Stimulated activated CD4-positive, alpha-beta T cell treated with anti-CD3 and anti-CD28 coated beads, Interleukin-4, amount 100 ng/mL, for 48 hours (primary cell): ENCODE data around the gene TMA16.
A peak's percentile ranks its signal among the peaks of the same experiment; 100 is the strongest.
"Not testable (repeated sequence)": the region's sequence is repeated elsewhere in the genome, so short reads cannot be mapped to it uniquely, and the experiment has no call there.

ENCODE experiments used
- DNase-seq, 2 donors: peaks; one replicate each; pipeline ENCODE4 v3.0.0-alpha.2; 2020; ENCODE audit warnings: low read depth in 2 of 2

The TMA16 gene

DNA sequence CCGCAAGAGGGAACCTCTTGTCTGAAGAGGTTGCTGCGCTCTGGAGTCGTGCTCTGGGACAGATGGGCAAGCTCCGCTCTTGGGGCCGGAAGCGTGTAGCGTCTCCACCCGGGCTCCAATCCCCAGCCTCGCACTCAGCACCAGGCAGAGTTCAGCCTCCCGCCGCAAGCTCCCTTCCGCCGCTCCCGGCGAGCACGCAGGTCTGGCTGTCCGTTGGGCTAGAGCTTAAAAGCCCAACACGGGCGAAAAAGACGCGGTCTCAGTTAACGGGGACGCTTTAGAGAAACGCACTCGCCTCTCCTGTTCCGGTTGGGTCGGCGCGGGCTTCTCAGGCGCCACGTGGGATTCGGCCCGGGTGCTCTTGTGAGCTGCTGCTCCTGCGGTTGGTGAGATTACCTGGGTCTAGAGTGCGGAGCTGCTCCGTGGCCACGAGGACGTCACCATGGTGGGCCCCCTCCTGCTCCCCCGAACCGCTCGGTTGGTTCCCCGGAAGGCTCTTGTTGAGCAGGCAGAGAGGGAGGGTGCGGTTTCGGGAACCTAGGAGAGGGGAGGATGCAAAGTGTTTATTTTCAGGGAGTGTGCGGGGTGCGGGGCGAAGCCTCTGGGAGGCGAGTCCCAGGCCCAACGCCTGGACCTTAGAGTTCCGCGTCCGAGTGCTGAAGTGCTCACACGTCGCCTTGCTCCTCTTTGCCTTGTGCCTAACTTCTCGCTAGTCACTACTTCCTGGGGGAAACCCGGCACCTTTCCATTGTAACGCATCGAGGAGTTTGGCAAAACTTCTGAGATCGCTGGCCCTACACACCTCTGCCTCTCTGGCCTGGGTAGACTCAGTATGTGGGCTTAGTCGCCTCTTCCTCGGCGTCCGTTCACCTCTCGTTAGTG lies at the start of gene TMA16:
Gene TMA16, plus strand, starts transcription at position 331 of the 882 bp plus-strand sequence. Its CDS starts 112 bp downstream, at position 443.
- peak; percentile 77 to 86 for DNase-seq

DNA sequence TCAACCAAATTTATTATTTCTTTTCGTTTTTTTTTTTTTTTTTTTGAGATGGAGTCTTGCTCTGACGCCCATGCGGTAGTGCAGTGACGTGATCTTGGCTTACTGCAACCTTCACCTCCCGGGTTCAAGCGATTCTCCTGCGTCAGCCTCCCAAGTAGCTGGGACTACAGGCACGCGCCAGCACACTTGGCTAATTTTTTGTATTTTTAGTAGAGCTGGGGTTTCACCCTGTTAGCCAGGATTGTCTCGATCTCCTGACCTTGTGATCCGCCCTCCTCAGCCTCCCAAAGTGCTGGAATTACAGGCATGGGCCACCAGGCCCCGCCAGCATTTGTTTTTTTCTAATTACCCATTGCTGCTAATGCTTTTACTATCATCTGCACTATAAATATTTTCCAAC lies 47.5 kb upstream of the TMA16 start:
- not testable (repeated sequence) for DNase-seq

DNA sequence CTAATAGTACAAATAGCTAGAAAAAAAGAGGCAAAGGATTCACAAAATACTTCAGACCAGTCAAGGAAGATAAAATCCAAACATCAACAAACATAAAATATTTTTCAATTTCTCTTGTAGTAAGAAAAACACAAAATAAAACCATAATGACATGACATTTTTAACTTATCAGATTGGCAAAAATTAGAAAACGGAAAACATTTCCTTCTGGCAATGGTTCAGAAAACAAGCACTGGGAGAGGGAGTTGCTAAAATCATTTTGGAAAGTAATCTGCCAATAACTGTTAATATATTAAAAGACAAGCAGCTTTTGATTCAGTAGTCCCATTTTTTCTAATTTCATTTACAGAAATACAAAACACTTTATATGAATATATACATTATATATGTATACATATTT lies 47.0 kb upstream of the TMA16 start:
- no peak for DNase-seq

GRCh38 chr4:163448540-163449203 lies 45.8 kb upstream of the TMA16 start:
- DNase-seq: no peak

DNA sequence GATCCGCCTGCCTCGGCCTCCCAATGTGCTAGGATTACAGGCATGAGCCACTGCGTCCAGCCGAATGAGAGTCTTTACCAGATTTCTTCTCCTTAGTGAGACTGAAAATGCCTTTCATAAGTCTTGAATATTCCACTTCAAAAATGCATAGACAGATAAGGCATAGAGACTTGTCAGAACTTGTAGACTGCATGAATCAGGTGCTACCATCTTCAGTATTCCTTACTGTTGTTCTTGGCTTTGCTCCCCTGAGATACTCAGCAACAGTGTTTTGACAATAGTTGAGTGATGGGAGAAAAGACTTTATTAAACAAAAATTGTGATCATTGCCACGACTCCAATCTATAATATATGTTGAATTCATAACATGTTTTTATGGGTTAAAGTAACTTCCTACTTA lies 31.9 kb upstream of the TMA16 start:
- no peak for DNase-seq

- DNase-seq: no peak
These were observed 27.3 kb upstream of the TMA16 start for GRCh38 chr4:163467082-163467770.

DNA sequence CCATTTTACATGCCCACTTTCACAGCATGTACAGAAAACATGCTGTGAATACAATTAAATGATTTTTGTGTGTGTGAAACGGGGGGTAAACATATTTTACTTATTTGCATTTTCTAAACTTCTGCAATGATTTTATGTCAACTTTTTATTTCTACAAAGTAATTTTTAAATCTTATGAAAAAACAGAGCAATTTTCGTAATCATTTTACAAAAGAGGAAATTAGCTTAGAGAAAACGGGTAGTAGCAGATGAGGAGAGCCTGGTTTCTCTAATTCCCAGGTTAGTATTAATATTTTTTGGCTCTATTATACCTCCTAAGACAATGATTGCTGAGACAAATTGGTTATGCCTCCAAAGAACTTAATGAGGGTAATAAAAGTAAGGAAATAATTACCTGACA lies 24.1 kb upstream of the TMA16 start:
- DNase-seq: no peak

DNA sequence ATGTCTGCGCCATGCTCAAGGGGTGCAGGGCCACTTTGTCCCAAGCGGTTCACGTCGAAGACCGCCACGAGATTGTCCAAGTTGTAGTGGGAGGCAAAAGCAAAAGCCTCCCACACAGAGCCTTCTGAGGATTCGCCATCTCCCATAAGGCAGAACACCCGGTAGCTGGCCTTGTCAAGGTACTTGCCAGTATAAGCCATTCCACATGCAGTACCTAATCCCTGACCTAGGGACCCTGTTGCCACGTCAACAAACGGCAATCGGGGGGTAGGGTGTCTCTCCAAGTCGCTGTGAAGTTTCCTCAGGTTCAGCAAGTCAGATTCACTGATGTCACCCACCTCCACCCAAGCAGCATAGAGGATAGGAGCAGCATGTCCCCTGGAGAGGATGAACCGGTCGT lies 21.4 kb upstream of the TMA16 start:
- no peak for DNase-seq

DNA sequence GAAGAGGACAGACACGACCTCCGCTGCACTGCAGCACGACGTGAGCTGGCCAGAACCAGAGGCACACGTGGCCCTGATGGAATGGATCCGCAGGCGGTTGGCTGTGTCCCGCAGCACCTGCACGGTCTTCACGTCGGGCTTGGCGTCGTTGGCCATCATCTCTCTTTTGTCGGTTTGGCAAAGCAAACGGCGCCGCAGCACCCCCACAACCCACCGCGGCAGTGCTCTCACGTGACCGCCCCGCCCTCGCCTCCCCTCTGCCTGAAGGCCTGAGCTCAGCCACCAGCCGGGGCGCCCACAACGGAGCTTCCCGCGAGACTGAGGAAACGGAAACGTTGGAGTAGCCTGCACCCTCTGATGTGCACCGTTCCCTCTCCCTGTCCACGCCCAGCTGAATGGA lies 20.9 kb upstream of the TMA16 start, which contains the start of gene TKTL2:
Gene TKTL2, minus strand, starts transcription at position 179 of the 400 bp plus-strand sequence. Its CDS starts 20 bp downstream, at position 159.
- DNase-seq: no peak

DNA sequence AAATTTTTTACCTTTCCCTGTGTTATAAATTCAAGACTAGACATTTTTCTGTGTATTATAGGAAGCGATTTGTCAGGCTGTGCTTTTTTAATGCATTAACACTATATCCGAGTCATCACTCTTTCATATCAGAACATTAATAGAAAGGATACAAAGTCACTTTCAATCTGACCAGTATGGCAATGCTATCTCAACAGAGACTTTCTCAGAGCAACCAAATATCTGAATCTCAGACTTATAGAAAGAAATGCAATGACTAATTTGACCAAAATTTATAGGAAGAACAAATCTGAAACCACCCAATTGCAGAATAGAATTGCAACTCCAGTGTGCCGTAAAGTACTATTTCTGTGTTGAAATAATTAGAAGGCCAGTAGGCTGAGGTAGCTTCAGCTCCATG lies 20.5 kb upstream of the TMA16 start:
- no peak for DNase-seq

DNA sequence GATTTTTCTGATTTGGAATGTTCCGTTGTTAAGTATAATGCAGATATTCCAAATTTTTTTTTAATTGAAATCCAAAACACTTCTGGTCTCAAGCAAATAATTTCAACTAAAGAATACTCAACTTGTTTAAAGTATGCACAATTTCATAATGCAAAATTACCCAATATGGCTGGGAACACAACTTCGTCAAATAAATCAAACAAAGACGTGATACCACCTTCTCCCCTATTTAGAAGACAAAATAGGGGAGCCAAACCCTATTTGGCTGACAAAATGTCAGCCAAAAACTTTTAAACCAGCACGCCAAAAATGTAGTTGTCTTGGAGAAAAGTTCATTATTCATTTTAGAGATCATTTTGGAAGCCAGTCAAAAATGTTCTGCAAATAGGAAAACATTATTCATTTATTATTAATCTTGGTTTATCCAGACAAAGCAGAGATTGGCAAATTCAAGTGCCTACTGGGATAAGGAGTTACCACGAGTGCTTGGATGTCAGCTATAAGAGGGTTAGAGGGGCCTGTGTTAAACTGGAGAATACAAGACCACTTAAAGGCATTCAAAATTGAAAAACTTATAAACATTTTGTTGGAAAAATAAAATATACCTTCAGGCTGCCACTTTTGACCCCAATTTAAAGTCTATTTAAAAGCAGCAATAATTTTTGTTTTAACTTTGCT lies 17.6 kb upstream of the TMA16 start:
- no peak for DNase-seq

DNA sequence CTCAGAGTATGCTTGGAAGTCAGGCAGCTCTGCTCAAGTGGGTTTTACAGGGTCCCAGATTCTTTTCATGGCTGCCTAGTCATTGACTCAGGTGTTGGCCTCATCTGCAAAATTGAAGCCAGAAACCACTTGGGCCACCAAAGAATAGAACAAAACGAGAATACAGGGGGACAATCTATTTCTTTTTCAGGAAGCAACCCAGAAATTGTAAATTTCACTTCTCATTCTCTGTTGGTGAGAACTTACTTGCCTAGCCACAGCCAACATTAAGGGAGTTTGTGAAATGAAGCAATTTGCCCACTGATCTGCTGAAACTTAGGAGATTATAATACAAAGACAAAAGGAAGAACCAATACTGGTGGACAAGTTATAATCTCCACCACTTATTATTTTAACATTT lies 12.3 kb upstream of the TMA16 start:
- no peak for DNase-seq

- DNase-seq: peak; percentile 25 to 28
These were observed 9.6 kb upstream of the TMA16 start for GRCh38 chr4:163484906-163485305.

- no peak for DNase-seq
These were observed 8.9 kb upstream of the TMA16 start for GRCh38 chr4:163485589-163485988.

GRCh38 chr4:163486321-163486720 lies 8.2 kb upstream of the TMA16 start:
- no peak for DNase-seq

DNA sequence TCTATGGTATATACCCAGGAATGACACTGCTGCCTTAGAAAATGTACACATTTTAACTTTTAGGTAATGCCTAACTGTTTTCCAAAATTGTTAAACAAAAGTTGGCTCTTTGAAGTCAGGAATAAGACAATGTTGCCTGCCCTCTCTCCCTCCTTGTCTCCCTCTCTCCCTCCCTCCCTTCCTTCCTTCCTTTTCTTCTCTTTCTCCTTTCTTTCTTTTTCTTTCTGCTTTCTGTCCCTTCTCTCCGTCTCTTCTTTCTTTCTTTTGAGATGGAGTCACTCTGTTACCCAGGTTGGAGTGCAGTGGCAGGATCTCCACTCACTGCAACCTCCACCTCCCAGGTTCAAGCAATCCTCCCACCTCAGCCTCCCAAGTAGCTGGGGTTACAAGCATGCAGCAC lies 4.6 kb upstream of the TMA16 start:
- no peak for DNase-seq

DNA sequence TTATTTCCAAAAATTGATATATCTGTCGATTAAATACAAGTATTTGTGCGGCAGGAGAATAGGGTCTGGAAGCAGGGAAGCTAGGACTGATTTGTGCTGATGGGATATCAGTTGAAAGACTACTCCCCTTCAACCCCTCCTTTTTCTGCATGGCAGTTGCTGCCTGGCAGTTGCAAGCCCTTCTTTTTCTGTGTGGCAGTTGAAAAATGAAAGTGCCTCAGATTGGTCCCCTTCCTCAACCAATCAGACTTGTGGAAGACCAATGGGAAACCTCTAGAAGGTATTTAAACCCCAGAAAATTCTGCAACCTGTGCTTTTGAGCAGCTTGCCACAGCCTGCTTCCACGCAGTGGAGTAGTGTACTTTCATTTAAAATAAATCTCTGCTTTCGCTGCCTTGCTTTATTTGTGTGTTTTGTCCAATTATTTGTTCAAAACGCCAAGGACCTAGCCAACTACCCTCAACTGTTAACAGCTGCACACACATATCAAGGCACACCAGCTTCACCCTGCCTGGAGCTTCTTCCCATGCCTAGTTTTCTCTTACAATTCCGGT lies 1.5 kb upstream of the TMA16 start:
- no peak for DNase-seq

- no peak for DNase-seq
These were observed 689 bp upstream of the TMA16 start for GRCh38 chr4:163493643-163494359.

GRCh38 chr4:163495900-163496299 lies 1.4 kb downstream of the TMA16 start:
- no peak for DNase-seq

DNA sequence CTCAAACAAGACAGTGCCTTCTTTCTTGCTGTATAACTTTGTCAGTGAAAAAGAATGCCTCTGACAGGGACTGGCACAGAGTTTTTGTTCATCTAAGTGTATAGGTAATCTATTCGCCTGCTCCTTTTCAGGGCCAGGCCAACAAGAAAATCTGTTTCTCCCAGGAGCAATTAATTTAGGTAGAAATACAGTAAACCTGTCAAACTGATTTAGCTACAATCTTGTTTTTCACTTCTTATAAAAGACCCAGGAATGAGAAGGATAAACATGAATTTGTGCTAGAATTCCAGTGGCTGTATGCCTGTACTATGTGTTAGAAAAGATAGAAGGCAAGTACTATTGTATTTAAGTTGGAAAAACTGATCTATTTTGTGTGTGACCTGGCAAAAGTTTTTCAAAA lies 6.1 kb downstream of the TMA16 start:
- no peak for DNase-seq

DNA sequence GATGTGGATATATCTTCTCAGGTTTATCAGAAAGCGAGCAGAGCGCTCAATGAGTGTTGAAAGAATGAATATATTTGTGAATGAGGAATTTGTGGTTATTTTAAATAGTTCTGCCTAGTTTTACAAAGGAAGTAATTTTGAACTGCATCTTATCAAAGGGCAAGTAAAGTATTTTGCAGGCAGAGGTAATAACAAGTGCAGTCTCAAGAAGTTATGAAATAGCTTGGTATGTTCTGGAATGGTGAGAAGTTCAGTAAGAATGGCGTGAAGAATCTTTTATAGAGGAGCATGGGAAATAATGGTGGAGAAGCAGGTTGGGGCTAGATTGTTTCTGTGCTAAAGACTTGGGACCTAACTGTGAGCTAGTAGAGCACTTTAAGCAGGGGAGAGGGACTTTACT lies 10.9 kb downstream of the TMA16 start:
- no peak for DNase-seq
